GM12878 (cell line): ENCODE data around the gene ARHGDIG. TPM values are rescaled to one million over a fixed set of nuclear protein-coding genes. Genes with fewer than 3 reads are reported as not detected.

Experiments used
- ATAC-seq: fragments of 200-7000 bp; cut with Tn5 transposase; 3 replicates; pipeline ENCODE4 v1.9.1; 2020; ENCODE audit warnings: mild to moderate bottlenecking, moderate library complexity
- BruUV-seq: library from RNA; stranded (reverse); fragments of 400-500 nt; replicated peaks from 2 replicates; lab custom pipeline; 2021; lab: Mats Ljungman, UMichigan
- CTCF ChIA-PET: fragments of 300-600 bp; sonication (Branson Sonifier 250); formaldehyde crosslinking; extraction: SDS; loops from one replicate; lab custom pipeline; 2021; ENCODE audit warnings: inconsistent platforms; lab: Yijun Ruan, JAX
- POLR2A ChIA-PET: fragments of 350-600 bp; formaldehyde crosslinking; extraction: SDS; loops from one replicate; lab custom pipeline; 2021; ENCODE audit warnings: inconsistent platforms; lab: Charles Lee
- RAD21 ChIA-PET: fragments of 300-600 bp; sonication (Branson Sonifier 250); formaldehyde crosslinking; loops from one replicate; lab custom pipeline; 2023; ENCODE audit warnings: antibody characterized with exemption; ENCODE audit not compliant: unreplicated experiment; lab: Charles Lee
- SMC1A ChIA-PET: fragments of 300-600 bp; sonication (Branson Sonifier 250); formaldehyde crosslinking; loops from one replicate; lab custom pipeline; 2023; ENCODE audit not compliant: unreplicated experiment, uncharacterized antibody; lab: Charles Lee
- DNase-seq: peaks from one replicate; pipeline ENCODE4 v3.0.0-alpha.2; 2011; ENCODE audit warnings: low read depth, low spot score
- FAIRE-seq: peaks from 3 replicates; lab custom pipeline; 2011; peaks lifted over from hg19 to GRCh38; lab: Jason Lieb, UNC
- H2AFZ ChIP-seq: 2 replicates; pipeline ENCODE4 v1.6.0; 2011; ENCODE audit warnings: low read depth, low read length, control low read depth; ENCODE audit not compliant: control insufficient read depth
- H3K27ac ChIP-seq: 2 replicates; pipeline ENCODE4 v1.5.1; 2011; ENCODE audit warnings: control low read depth; ENCODE audit not compliant: control insufficient read depth, insufficient read depth
- H3K27me3 ChIP-seq, 2 experiments: replicated peaks in 1 of 2; 2 replicates each; pipeline versions ENCODE4 v1.6.0 to v1.6.1; 2011; ENCODE audit warnings: low read length in 1 of 2; ENCODE audit not compliant: control insufficient read depth in 2 of 2, insufficient read depth in 2 of 2
- H3K36me3 ChIP-seq, 2 experiments: 2 replicates each; pipeline ENCODE4 v1.5.1; 2011; ENCODE audit warnings: low read length in 1 of 2; ENCODE audit not compliant: control insufficient read depth in 2 of 2, insufficient read depth in 2 of 2
- H3K4me1 ChIP-seq: 2 replicates; pipeline ENCODE4 v1.6.1; 2011; ENCODE audit warnings: mild to moderate bottlenecking, low read length, moderate library complexity, mixed read lengths; ENCODE audit not compliant: control insufficient read depth, insufficient read depth
- H3K4me2 ChIP-seq: 2 replicates; pipeline ENCODE4 v1.6.0; 2011; ENCODE audit warnings: control low read depth; ENCODE audit not compliant: control insufficient read depth, insufficient read depth
- H3K4me3 ChIP-seq: fragments of 200-600 bp; sonication (generic); 2 replicates; pipeline ENCODE4 v1.5.1; 2016
- H3K79me2 ChIP-seq: 2 replicates; pipeline ENCODE4 v1.6.0; 2011; ENCODE audit warnings: low read length; ENCODE audit not compliant: control insufficient read depth, insufficient read depth
- H3K9ac ChIP-seq: 2 replicates; pipeline ENCODE4 v1.8.0; 2011; ENCODE audit warnings: low read length, control low read depth, mixed read lengths; ENCODE audit not compliant: control insufficient read depth, insufficient read depth
- H3K9me3 ChIP-seq: replicated peaks from 3 replicates; pipeline ENCODE4 v1.5.1; 2011; ENCODE audit warnings: mild to moderate bottlenecking, low read length; ENCODE audit not compliant: control insufficient read depth, insufficient read depth
- H4K20me1 ChIP-seq: 2 replicates; pipeline ENCODE4 v1.6.0; 2011; ENCODE audit not compliant: control insufficient read depth, insufficient read depth
- ASH2L ChIP-seq: fragments of 300-600, 200-600 bp; sonication (generic); IDR thresholded peaks from 2 replicates; pipeline ENCODE4 v1.6.1; 2017; ENCODE audit warnings: low read depth, mild to moderate bottlenecking, borderline replicate concordance
- BACH1 ChIP-seq: fragments of 450-650 bp; IDR thresholded peaks from 2 replicates; pipeline ENCODE4 v1.6.1; 2017; ENCODE audit warnings: mild to moderate bottlenecking, borderline replicate concordance
- HDGF ChIP-seq: fragments of 450-650 bp; IDR thresholded peaks from 2 replicates; pipeline ENCODE4 v1.6.1; 2016; ENCODE audit warnings: antibody characterized with exemption
- IKZF1 ChIP-seq: fragments of 450-650 bp; conservative IDR thresholded peaks from 2 replicates; pipeline ENCODE4 v1.6.1; 2017; ENCODE audit warnings: antibody characterized with exemption, mild to moderate bottlenecking
- MAX ChIP-seq: IDR thresholded peaks from 2 replicates; pipeline ENCODE4 v1.6.1; 2012; ENCODE audit warnings: low read depth, low read length, improper control_type of control experiment
- NFXL1 ChIP-seq: fragments of 450-650 bp; IDR thresholded peaks from 2 replicates; pipeline ENCODE4 v1.6.1; 2017; ENCODE audit warnings: antibody characterized with exemption, mild to moderate bottlenecking, borderline replicate concordance
- RAD21 ChIP-seq: IDR thresholded peaks from 2 replicates; pipeline ENCODE4 v1.6.1; 2011; ENCODE audit warnings: mild to moderate bottlenecking, low read depth, low read length, moderate library complexity; ENCODE audit not compliant: insufficient read depth
- SIN3A ChIP-seq: IDR thresholded peaks from 2 replicates; pipeline ENCODE4 v1.6.1; 2012; ENCODE audit warnings: low read depth, low read length, improper control_type of control experiment
- SMAD1 ChIP-seq: fragments of 450-650 bp; IDR thresholded peaks from 2 replicates; pipeline ENCODE4 v1.6.1; 2018; ENCODE audit warnings: mild to moderate bottlenecking, low read depth; ENCODE audit not compliant: partially characterized antibody
- TCF7 ChIP-seq: IDR thresholded peaks from 2 replicates; pipeline ENCODE4 v1.6.1; 2014; ENCODE audit warnings: antibody characterized with exemption, borderline replicate concordance
- WGBS: methylation state at CpG from one replicate; pipeline ENCODE4 v1.1.6; 2016; ENCODE audit warnings: low lambda C conversion rate; ENCODE audit not compliant: insufficient replicate concordance, insufficient coverage; ENCODE audit errors: missing lambda C conversion rate; 5-methylcytosine and 5-hydroxymethylcytosine counted together
- in situ Hi-C: fragments of 300-500 bp; cut with MboI; formaldehyde crosslinking; loops from 9 replicates; pipeline ENCODE4 v1.14.3; 2018; ENCODE audit warnings: mixed read lengths
- intact Hi-C: fragments of 100-400 bp; cut with micrococcal nuclease; formaldehyde crosslinking; loops from one replicate; pipeline ENCODE4 v1.14.2; 2022; ENCODE audit not compliant: unreplicated experiment
- polyA plus RNA-seq, 11 experiments: library from polyadenylated mRNA; depleted of rRNA in 4 of 11; unstranded in 6 of 11; stranded (reverse) in 5 of 11; fragments of >200 nt; fragmentation: Nextera tagmentation in 4 of 11; fragmentation: Illumina TruSeq in 1 of 11; extraction: Ambion mirVana in 4 of 11; extraction: Trizol in 1 of 11; gene quantifications; 1 replicate in 1 of 11; 2 replicates in 10 of 11; pipeline versions ENCODE4 v1.2.1 to v1.2.3, GENCODE V29; 2011 to 2016; ENCODE audit warnings: inconsistent platforms in 2 of 11, missing spikeins in 2 of 11, low read depth in 1 of 11
- total RNA-seq, 4 experiments: library from RNA; depleted of rRNA in 3 of 4; stranded (reverse); fragments of >200 nt in 3 of 4; fragmentation: Illumina TruSeq in 1 of 4; extraction: Trizol in 1 of 4; gene quantifications; 2 replicates each; pipeline versions ENCODE4 v1.2.1 to v1.2.3, GENCODE V29; 2013 to 2021
- TF ChIP-seq, protein P1 (sequence below): fragments of 450-650 bp; IDR thresholded peaks from 2 replicates; pipeline ENCODE4 v1.6.1; 2018; ENCODE audit warnings: mild to moderate bottlenecking, low read depth, moderate library complexity; ENCODE audit not compliant: partially characterized antibody
- TF ChIP-seq, protein P2 (sequence below): IDR thresholded peaks from 2 replicates; pipeline ENCODE4 v1.6.1; 2012; ENCODE audit warnings: low read depth, low read length, improper control_type of control experiment
- TF ChIP-seq, protein P3 (sequence below): IDR thresholded peaks from 2 replicates; pipeline ENCODE4 v1.6.1; 2011; ENCODE audit warnings: borderline replicate concordance, low read depth, mild to moderate bottlenecking, moderate library complexity, low read length; ENCODE audit not compliant: insufficient read depth, poor library complexity, severe bottlenecking

Gene ARHGDIG
- total and polyA plus RNA-seq, 10 of the 15 experiments (the other 5 are each of a cell fraction or from before 2014, with no cell fraction given), result not detected

DNA sequence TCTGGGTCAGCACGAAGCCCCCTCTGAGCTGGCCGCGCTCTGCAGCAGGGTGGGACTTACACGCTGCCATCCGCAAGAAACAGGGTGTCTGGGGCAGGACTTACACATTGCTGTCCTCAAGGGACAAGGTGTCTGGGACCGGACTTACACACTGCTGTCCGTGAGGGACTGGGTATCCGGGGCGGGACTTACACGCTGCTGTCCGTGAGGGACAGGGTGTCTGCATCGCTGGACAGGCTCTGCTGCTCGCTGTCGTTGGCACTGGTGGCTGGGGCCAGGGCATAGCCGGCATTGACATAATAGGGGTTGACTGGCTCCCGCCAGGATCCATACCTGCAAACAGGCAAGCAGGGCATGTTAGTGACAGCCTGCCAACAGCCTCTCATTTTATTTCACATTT, 34.0 kb downstream of the ARHGDIG start (continued):
- TF ChIP-seq, protein P1, sequence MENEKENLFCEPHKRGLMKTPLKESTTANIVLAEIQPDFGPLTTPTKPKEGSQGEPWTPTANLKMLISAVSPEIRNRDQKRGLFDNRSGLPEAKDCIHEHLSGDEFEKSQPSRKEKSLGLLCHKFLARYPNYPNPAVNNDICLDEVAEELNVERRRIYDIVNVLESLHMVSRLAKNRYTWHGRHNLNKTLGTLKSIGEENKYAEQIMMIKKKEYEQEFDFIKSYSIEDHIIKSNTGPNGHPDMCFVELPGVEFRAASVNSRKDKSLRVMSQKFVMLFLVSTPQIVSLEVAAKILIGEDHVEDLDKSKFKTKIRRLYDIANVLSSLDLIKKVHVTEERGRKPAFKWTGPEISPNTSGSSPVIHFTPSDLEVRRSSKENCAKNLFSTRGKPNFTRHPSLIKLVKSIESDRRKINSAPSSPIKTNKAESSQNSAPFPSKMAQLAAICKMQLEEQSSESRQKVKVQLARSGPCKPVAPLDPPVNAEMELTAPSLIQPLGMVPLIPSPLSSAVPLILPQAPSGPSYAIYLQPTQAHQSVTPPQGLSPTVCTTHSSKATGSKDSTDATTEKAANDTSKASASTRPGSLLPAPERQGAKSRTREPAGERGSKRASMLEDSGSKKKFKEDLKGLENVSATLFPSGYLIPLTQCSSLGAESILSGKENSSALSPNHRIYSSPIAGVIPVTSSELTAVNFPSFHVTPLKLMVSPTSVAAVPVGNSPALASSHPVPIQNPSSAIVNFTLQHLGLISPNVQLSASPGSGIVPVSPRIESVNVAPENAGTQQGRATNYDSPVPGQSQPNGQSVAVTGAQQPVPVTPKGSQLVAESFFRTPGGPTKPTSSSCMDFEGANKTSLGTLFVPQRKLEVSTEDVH, result no peak
- TF ChIP-seq NFXL1 (no peak), IKZF1 (no peak), HDGF (no peak)

- BruUV-seq, result no TSS peak
- FAIRE-seq (no peak), ATAC-seq (no peak), DNase-seq (no peak)
- ChIA-PET RAD21 (interaction anchor here (0.7 kb wide), 1 partner anchor 25 kb away, joined by 3 read pairs; no protein-coding TSS in a partner anchor), SMC1A (no interaction called here), CTCF (no interaction called here), POLR2A (interaction anchor here (0.6 kb wide), 1 partner anchor 81 kb away, joined by 4 read pairs; no protein-coding TSS in a partner anchor)
- Histone ChIP-seq H3K4me1 (no peaks in the 10 kb centered on the region), H3K27me3 (no peaks in the 10 kb centered on the region), H3K36me3 (peaks cover 3 to 20% of the 10 kb centered on the region in 2 experiments; a peak in 3 of 4 replicates), H3K4me3 (no peak overlapping the region), H4K20me1 (no peaks in the 10 kb centered on the region), H3K4me2 (no peak overlapping the region), H3K79me2 (no peaks in the 10 kb centered on the region; the same call in none of the 2 replicates), H3K9ac (no peak overlapping the region), H3K9me3 (no peaks in the 10 kb centered on the region), H3K27ac (no peak overlapping the region), H2AFZ (no peak overlapping the region)
- in situ Hi-C loops (no loop called here), intact Hi-C loops (no loop called here)
- WGBS, result 69% methylated on average over 14 of the region's 14 CpGs
- TF ChIP-seq BACH1, result no peak
- no peak for TF ChIP-seq SIN3A
- TF ChIP-seq, protein P2, sequence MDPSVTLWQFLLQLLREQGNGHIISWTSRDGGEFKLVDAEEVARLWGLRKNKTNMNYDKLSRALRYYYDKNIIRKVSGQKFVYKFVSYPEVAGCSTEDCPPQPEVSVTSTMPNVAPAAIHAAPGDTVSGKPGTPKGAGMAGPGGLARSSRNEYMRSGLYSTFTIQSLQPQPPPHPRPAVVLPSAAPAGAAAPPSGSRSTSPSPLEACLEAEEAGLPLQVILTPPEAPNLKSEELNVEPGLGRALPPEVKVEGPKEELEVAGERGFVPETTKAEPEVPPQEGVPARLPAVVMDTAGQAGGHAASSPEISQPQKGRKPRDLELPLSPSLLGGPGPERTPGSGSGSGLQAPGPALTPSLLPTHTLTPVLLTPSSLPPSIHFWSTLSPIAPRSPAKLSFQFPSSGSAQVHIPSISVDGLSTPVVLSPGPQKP, result no peak
- TF ChIP-seq MAX, result no peak
- no peak for TF ChIP-seq SMAD1
- no peak for TF ChIP-seq RAD21
- no peak for TF ChIP-seq TCF7
- TF ChIP-seq, protein P3, sequence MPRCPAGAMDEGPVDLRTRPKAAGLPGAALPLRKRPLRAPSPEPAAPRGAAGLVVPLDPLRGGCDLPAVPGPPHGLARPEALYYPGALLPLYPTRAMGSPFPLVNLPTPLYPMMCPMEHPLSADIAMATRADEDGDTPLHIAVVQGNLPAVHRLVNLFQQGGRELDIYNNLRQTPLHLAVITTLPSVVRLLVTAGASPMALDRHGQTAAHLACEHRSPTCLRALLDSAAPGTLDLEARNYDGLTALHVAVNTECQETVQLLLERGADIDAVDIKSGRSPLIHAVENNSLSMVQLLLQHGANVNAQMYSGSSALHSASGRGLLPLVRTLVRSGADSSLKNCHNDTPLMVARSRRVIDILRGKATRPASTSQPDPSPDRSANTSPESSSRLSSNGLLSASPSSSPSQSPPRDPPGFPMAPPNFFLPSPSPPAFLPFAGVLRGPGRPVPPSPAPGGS, result no peak
- TF ChIP-seq ASH2L, result no peak
These were observed 34.5 kb downstream of the ARHGDIG start for GRCh38 chr16:314795-315299.
